ENCODE data around the gene ALG1. TPM values are rescaled to one million over a fixed set of nuclear protein-coding genes. Genes with fewer than 3 reads are reported as not detected.
"Not testable (repeated sequence)": the region's sequence is repeated elsewhere in the genome, so short reads cannot be mapped to it uniquely, and the experiment has no call there.

Gene ALG1
- total RNA-seq, 1 experiment from 2014 or later = 19.6 TPM

DNA sequence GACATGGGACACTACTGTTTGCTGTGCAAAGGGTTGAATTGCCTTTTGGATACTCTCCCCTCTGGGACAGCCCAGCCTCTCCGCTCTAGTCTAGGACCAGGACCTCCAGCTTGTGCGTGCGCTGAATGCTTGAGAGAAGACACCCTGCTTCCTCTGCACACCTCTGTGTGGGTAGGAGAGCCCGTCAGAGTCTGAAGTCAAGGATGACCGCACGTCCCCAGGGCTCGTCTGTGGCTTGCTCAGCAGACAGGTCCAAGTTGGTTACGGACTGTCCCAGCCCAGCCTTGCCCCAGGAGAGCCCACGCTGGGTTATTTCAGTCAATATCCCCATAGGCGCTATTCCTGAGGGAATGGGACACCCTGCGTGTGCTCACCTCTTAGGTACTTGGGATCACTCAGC is 9.6 kb upstream of the ALG1 start:
- Histone ChIP-seq H3K27me3 (ENCODE audit: control insufficient read depth, insufficient read depth, low read length) (no peaks in the 10 kb centered on the region), H3K36me3 (replicated peaks; ENCODE audit: control insufficient read depth, insufficient read depth, low read length) (no peaks in the 10 kb centered on the region), H3K4me3 (ENCODE audit: insufficient read depth, low read depth, low read length) (no peak overlapping the region)
- peak; percentile 35 for DNase-seq

DNA sequence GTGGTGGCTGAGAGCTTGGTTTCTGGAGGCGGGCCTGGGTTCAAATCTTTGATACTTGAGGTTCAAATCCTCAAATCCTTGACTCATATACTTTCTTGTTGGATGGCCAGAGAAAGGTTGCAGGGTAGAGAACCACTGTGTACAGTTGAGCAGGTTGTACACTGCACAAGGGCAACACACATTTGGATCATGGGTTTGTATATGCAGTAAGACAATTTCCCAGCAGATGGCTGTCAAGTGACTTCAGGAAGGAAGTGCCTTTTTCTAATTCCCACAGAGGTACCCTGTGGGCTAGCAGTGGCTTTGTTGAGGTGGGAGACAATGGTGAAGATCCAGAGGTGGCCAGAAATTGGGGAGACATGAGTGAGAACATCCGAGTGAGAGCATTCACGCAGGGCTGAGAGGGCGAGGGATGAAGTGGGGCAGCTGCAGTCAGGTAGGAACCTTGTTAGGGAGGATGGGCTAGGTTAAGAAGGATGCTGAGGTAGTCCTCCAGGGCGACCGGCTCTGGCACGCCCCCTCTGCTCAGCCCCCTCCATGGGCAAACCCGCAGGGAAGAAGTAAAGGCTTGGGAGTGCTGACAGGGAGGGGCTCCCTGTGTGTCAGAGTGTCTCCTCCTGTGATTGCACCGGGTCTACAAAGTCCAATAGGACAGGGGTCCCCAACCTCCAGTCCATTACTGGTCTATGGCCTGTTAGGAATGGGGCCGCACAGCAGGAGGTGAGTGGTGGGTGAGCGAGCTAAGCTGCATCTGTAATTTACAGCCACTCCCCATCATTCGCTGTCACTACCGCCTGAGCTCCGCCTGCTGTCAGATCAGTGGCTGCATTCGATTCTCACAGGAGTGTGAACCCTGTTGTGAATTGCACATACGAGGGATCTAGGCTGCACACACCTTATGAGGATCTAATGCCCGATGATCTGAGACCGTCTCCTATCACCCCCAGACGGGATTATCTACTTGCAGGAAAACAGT is 8.6 kb upstream of the ALG1 start:
- H3K36me3 ChIP-seq (replicated peaks; ENCODE audit: control insufficient read depth, insufficient read depth, low read length) = no peaks in the 10 kb centered on the region
- peak; percentile 48 for DNase-seq
- no peaks in the 10 kb centered on the region for H3K27me3 ChIP-seq (ENCODE audit: control insufficient read depth, insufficient read depth, low read length)
- H3K4me3 ChIP-seq (ENCODE audit: insufficient read depth, low read depth, low read length) = no peak overlapping the region

DNA sequence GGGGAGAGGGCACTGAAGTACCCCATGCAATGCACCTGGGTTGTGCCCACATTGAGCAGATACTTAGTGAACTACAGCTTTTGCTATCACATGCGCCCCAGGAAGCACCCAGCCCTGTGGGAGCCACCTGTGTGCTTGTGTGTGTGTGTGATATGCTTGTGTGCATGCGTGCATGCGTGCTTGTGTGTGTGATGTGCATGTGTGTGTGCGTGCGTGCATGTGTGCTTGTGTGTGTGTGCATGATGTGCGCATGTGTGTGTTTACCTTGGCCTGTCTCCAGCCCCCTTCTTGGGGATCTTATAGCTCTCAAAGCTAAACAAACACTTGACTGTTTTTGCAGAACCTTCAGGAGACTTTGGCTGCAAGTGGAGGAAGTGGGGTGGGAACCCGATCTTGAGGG is 6.7 kb upstream of the ALG1 start:
- Histone ChIP-seq H3K36me3 (replicated peaks; ENCODE audit: control insufficient read depth, insufficient read depth, low read length) (no peaks in the 10 kb centered on the region), H3K27me3 (ENCODE audit: control insufficient read depth, insufficient read depth, low read length) (no peaks in the 10 kb centered on the region), H3K4me3 (ENCODE audit: insufficient read depth, low read depth, low read length) (no peak overlapping the region)
- DNase-seq = no peak

DNA sequence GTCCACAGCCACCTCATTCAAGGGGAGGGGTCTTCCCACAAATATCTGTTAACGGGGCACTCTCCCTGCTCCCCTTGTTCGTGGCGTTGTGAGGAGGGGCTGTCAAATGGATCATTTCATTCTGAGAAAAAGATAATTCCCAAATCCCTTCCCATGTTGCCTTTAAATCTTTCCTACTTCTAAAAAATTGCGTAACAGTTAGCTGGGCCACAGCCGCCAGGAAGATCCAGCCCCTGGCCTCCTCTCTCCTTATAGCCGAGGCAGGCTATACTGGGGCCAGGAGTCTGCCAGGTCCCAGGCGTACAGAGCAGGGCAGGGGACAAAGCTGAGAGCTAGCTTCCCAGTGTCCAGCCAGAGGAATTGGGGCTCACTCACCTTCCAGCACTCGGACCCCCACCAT is 6.3 kb upstream of the ALG1 start:
- no peaks in the 10 kb centered on the region for H3K27me3 ChIP-seq (ENCODE audit: control insufficient read depth, insufficient read depth, low read length)
- DNase-seq = no peak

DNA sequence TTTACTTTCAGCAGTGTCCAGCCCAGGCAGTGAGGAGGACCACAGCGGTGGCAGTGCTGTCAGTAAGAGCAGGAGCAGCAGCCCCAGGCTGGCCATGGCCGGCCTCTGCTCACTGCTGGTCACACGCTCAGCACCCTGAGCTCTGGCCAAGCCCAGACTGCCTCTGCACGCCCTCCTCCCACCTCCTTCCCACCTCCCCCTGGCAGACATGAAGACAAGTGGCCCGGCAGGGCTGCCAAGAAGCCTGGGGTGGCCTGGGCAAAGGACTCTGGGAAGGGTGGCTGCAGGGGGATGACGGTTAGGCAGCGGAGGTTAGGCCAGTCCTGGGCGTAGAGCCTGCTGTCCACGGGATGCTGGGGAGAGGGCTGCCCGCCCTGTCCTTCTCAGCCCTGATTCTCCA is 5.8 kb upstream of the ALG1 start, which contains the start of gene C16orf89:
Gene C16orf89, minus strand, starts transcription at position 144 of the 400 bp plus-strand sequence. Its CDS starts 48 bp downstream, at position 96.
- no peak for DNase-seq
- H3K27me3 ChIP-seq (ENCODE audit: control insufficient read depth, insufficient read depth, low read length) = no peaks in the 10 kb centered on the region

More for the DNA sequence above, 6.3 kb upstream of the ALG1 start:
- no peak overlapping the region for H3K4me3 ChIP-seq (ENCODE audit: insufficient read depth, low read depth, low read length)
- H3K36me3 ChIP-seq (replicated peaks; ENCODE audit: control insufficient read depth, insufficient read depth, low read length) = no peaks in the 10 kb centered on the region

DNA sequence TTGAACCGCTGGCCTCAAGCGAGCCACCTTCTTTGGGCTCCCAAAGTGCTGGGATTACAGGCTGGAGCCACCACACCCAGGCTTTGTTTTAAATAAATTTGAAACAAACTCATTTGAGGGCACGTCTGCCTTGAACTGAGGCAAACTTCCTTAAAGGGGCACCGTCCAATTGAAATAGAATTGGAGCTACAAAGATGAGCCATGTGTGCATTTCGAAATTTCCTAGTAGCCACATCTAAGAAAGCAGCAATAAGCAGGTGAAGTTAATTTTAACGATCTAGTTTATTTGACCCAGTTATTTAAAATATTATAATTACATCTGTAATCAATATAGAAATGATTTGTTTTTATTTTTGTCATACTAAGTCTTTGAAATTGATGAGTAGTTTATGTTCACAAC is 5.1 kb upstream of the ALG1 start:
- DNase-seq = no peak
- Histone ChIP-seq H3K36me3 (replicated peaks; ENCODE audit: control insufficient read depth, insufficient read depth, low read length) (no peaks in the 10 kb centered on the region), H3K4me3 (ENCODE audit: insufficient read depth, low read depth, low read length) (no peak overlapping the region), H3K27me3 (ENCODE audit: control insufficient read depth, insufficient read depth, low read length) (no peaks in the 10 kb centered on the region)

More for the DNA sequence above, 5.8 kb upstream of the ALG1 start, which contains the start of gene C16orf89:
- Histone ChIP-seq H3K4me3 (ENCODE audit: insufficient read depth, low read depth, low read length) (no peak within 1 kb of the TSS), H3K36me3 (replicated peaks; ENCODE audit: control insufficient read depth, insufficient read depth, low read length) (no peaks in the 10 kb centered on the region)

DNA sequence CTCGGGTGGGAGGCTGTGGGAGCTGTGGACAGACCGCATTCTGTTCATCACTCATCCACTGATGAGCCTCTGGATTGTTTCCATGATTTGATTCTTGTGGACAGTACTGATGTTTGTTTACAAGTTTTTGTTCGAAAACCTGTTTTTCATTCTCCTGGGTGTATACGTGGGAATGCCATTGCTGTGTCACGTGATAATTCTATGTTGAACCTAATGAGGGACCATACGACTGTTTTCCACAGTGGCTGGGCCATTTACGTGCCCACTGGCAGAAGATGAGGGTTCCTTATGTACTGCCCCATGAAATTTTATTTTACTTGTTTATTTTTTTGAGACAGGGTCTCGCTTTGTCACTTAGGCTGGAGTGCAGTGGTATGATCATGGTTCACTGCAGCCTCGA is 2.6 kb upstream of the ALG1 start:
- Histone ChIP-seq H3K27me3 (ENCODE audit: control insufficient read depth, insufficient read depth, low read length) (no peaks in the 10 kb centered on the region), H3K4me3 (ENCODE audit: insufficient read depth, low read depth, low read length) (no peak overlapping the region), H3K36me3 (replicated peaks; ENCODE audit: control insufficient read depth, insufficient read depth, low read length) (no peaks in the 10 kb centered on the region; the same call in 1 of the 2 replicates)
- peak; percentile 5 for DNase-seq

DNA sequence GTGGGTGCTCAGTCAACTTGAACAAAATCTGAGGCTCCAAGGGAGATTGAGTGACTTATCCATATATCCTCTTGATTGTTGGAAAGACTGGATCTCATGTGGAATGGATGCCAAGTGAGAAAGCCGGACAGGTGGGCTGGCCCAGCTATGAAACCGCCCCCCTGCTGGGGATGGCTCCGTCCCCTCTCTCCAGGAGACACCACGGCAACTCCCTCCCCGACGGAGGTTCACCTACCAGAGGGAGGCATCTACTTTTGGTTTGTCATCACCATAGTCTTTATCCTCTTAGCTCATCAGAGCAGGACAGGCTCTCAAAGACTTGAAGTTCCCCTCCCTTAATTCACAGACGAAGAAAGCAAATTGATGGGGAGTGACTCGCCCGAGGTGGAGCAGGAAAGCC is 1.8 kb upstream of the ALG1 start:
- Histone ChIP-seq H3K4me3 (ENCODE audit: insufficient read depth, low read depth, low read length) (no peak overlapping the region), H3K27me3 (ENCODE audit: control insufficient read depth, insufficient read depth, low read length) (no peaks in the 10 kb centered on the region), H3K36me3 (replicated peaks; ENCODE audit: control insufficient read depth, insufficient read depth, low read length) (no peaks in the 10 kb centered on the region; the same call in 1 of the 2 replicates)
- peak; percentile 12 for DNase-seq

DNA sequence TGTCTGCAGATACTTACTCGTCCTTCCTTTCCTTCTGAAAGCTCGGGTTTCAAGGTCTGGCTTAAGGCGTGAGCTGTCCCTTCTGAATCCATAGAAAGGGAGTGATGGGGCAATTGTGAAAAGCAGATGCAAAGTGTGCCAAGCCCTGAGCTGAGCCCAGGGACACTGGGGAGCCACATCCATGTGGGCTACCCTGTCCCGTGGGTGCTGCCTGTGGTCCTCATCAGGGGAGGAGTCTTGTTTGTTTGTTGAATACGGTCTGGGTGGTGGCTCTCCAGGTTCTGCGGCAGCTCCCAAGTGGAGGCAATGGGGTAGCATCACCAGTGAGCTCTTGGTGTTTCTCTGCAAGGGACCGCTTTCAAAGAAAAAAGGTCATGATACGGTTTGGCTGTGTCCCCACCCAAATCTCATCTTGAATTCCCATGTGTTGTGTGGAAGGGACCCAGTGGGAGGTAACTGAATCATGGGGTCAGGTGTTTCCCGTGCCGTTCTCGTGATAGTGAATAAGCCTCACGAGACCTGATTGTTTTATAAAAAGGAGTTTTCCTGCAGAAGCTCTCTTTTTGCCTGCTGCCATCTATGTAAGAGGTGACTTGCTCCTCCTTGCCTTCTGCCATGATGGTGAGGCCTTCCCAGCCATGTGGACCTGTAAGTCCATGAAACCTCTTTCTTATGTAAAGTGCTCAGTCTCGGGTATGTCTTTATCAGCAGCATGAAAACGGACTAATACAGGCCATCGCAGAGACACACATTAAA is 1.0 kb upstream of the ALG1 start:
- no peak overlapping the region for H3K4me3 ChIP-seq (ENCODE audit: insufficient read depth, low read depth, low read length)
- peaks cover 4% of the 10 kb centered on the region; the same call in 1 of the 2 replicates for H3K36me3 ChIP-seq (replicated peaks; ENCODE audit: control insufficient read depth, insufficient read depth, low read length)
- peak; percentile 17 for DNase-seq
- no peaks in the 10 kb centered on the region for H3K27me3 ChIP-seq (ENCODE audit: control insufficient read depth, insufficient read depth, low read length)

DNA sequence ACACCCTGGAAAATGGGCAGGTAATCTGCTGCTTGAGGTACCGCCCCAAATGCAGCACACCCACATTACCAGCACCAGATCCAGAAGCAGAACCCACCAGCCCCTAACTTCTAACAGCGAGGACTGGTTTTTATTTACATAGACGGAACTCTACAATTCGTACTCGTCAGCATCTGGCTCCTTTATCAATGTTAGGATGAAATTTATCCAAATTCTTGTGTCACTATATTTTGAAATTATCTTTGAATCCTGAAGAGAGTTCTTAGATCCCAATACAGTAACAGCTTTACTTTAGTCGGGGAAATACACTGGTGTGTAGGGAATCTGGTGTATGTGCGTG is 332 bp upstream of the ALG1 start:
- no peak overlapping the region; the same call in 1 of the 2 replicates for H3K4me3 ChIP-seq (ENCODE audit: insufficient read depth, low read depth, low read length)
- DNase-seq = no peak
- no peaks in the 10 kb centered on the region for H3K27me3 ChIP-seq (ENCODE audit: control insufficient read depth, insufficient read depth, low read length)
- peaks cover 9% of the 10 kb centered on the region for H3K36me3 ChIP-seq (replicated peaks; ENCODE audit: control insufficient read depth, insufficient read depth, low read length)

DNA sequence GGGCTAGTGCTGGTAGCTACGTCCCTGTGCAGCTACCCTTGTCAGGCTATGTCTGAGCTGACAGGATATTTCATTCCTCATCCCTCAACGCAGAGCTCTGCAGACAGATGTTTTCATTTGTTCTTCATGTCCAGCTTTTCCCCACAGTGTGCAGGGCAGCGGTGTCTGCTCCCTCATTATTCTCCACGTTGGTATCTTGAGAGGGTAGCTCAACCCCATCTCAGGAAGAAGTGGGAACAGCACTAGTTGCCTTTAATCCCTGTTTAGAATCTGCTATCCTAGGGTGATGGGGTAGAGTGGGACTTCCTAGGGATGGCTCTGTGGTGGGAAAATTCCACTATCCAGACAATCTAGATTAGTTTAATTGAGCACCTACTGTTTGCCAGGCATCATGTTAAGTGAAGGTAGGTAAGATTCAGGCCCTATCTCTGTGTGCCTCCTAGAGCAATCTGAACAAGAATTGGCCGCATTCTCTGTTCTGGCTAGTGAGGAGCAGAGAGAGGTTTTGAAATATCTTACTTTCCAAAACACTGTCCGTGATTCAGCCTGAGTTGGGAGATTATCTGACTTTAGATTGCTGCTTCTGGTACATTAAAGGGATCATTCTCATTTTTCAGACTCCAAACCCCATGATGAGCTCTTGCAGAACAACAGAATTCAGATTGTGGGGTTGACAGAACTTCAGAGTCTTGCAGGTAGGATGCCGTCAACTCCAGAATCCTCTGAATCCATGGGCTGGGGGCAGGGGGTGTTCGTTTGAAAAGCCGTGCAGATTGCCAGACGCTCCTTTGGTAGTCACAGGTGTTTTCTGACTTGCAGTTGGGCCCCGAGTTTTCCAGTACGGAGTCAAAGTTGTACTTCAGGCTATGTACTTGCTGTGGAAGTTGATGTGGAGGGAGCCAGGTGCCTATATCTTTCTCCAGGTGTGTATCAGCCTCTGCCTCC is 963 bp downstream of the ALG1 start:
- H3K4me3 ChIP-seq (ENCODE audit: insufficient read depth, low read depth, low read length) = peak overlapping the region; percentile 74
- no peak for DNase-seq

DNA sequence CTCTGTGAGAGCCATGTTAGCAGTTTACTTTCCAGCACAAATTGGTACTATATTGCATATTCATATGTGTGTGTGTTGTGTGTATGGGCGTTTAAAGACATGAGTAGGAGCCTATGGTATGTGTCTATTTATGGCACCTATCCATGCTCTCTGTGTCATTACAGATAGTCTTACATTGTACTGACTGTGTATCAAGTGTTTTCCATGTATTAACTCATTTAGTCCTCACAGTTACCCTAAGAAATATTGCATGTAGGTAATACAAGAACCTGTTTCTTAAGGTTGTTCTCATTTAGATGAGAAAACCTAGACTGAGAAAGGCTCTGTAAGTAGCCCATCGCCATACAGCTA is 1.6 kb downstream of the ALG1 start:
- no peaks in the 10 kb centered on the region for H3K27me3 ChIP-seq (ENCODE audit: control insufficient read depth, insufficient read depth, low read length)
- no peak for DNase-seq
- no peak overlapping the region for H3K4me3 ChIP-seq (ENCODE audit: insufficient read depth, low read depth, low read length)
- H3K36me3 ChIP-seq (replicated peaks; ENCODE audit: control insufficient read depth, insufficient read depth, low read length) = peaks cover 13% of the 10 kb centered on the region

More for the DNA sequence above, 963 bp downstream of the ALG1 start:
- Histone ChIP-seq H3K27me3 (ENCODE audit: control insufficient read depth, insufficient read depth, low read length) (no peaks in the 10 kb centered on the region), H3K36me3 (replicated peaks; ENCODE audit: control insufficient read depth, insufficient read depth, low read length) (peaks cover 13% of the 10 kb centered on the region)

DNA sequence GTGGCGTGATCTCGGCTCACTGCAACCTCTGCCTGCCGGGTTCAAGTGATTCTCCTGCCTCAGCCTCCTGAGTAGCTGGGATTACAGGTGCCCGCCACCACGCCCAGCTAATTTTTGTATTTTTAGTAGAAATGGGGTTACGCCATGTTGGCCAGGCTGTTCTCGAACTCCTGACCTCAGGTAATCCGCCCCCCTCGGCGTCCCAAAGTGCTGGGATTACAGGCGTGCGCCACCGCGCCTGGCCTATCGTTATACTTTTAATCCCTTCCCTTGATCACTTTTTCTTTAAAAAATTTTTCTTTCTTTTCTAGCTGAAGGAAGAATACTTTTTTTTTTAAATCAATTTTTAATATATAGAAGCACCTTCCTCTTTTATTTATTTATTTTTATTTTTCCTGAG is 2.1 kb downstream of the ALG1 start:
- DNase-seq; H3K4me3 ChIP-seq (ENCODE audit: insufficient read depth, low read depth, low read length); H3K27me3 ChIP-seq (ENCODE audit: control insufficient read depth, insufficient read depth, low read length): not testable (repeated sequence)
- peaks cover 13% of the 10 kb centered on the region for H3K36me3 ChIP-seq (replicated peaks; ENCODE audit: control insufficient read depth, insufficient read depth, low read length)

DNA sequence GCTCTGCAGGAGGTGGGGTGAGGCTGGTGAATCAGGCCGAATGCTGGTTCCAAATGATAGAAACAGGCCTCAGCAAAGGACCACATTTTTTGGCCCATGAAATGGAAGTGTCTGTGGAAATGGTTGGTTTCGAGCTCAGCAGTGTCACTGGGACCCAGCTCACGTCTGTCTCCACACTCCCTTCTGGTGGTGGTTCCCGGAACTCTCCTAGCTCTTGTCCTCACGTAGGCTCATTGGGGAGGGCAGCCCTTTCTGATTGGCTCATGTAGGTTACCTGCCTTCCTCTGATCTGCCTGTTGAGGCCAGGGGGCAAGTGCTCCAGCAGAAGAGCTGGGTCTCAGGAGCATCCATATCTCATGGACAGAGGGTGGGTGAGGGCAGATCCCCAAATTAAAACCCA is 4.0 kb downstream of the ALG1 start:
- DNase-seq = peak; percentile 75
- Histone ChIP-seq H3K27me3 (ENCODE audit: control insufficient read depth, insufficient read depth, low read length) (no peaks in the 10 kb centered on the region), H3K36me3 (replicated peaks; ENCODE audit: control insufficient read depth, insufficient read depth, low read length) (peaks cover 13% of the 10 kb centered on the region), H3K4me3 (ENCODE audit: insufficient read depth, low read depth, low read length) (no peak overlapping the region)
